Femur (tissue), 1 donor: Measurements from ENCODE around the gene RBP3.

Source experiments
- DNase-seq: peaks from one replicate; pipeline ENCODE4 v3.0.0-alpha.2; 2017

The RBP3 gene

GRCh38 chr10:47319784-47320183 is 28.4 kb upstream of the RBP3 start:
- DNase-seq: peak; percentile 21

- peak; percentile 5 for DNase-seq
Measured at GRCh38 chr10:47320812-47321211, 27.4 kb upstream of the RBP3 start.

- DNase-seq: no peak
Measured at GRCh38 chr10:47321521-47322195, 26.5 kb upstream of the RBP3 start.

GRCh38 chr10:47322300-47323061 is 25.7 kb upstream of the RBP3 start, which contains the start of gene GDF2:
Gene GDF2, plus strand, starts transcription at chr10:47322454. Its CDS starts 215 bp downstream, at chr10:47322669.
- DNase-seq: no peak

GRCh38 chr10:47323087-47323486 is 25.1 kb upstream of the RBP3 start:
- no peak for DNase-seq

GRCh38 chr10:47323636-47324296 is 24.4 kb upstream of the RBP3 start:
- DNase-seq: no peak

GRCh38 chr10:47325303-47326291 is 22.6 kb upstream of the RBP3 start:
- no peak for DNase-seq

GRCh38 chr10:47326306-47326926 is 21.7 kb upstream of the RBP3 start:
- no peak for DNase-seq

GRCh38 chr10:47326927-47327330 is 21.2 kb upstream of the RBP3 start:
- no peak for DNase-seq

- DNase-seq: no peak
Measured at GRCh38 chr10:47329855-47330254, 18.3 kb upstream of the RBP3 start.

- DNase-seq: no peak
Measured at GRCh38 chr10:47330366-47330765, 17.8 kb upstream of the RBP3 start.

GRCh38 chr10:47330804-47331203 is 17.4 kb upstream of the RBP3 start:
- DNase-seq: no peak

- no peak for DNase-seq
Measured at GRCh38 chr10:47331491-47331890, 16.7 kb upstream of the RBP3 start.

GRCh38 chr10:47331954-47332353 is 16.2 kb upstream of the RBP3 start:
- no peak for DNase-seq

GRCh38 chr10:47332371-47332770 is 15.8 kb upstream of the RBP3 start:
- no peak for DNase-seq

- no peak for DNase-seq
Measured at GRCh38 chr10:47332946-47333345, 15.2 kb upstream of the RBP3 start.

- no peak for DNase-seq
Measured at GRCh38 chr10:47333532-47333931, 14.6 kb upstream of the RBP3 start.

GRCh38 chr10:47334466-47335295 is 13.5 kb upstream of the RBP3 start:
- no peak for DNase-seq

GRCh38 chr10:47335906-47336305 is 12.3 kb upstream of the RBP3 start:
- DNase-seq: no peak

GRCh38 chr10:47336387-47337134 is 11.6 kb upstream of the RBP3 start:
- no peak for DNase-seq
